CD4-positive, alpha-beta T cell treated with Interleukin-10 for 1 hour (primary cell): ENCODE data around the gene GPR132.

Experiments
- DNase-seq: peaks from one replicate; pipeline ENCODE4 v3.0.0-alpha.2; 2020

GPR132 gene

DNA sequence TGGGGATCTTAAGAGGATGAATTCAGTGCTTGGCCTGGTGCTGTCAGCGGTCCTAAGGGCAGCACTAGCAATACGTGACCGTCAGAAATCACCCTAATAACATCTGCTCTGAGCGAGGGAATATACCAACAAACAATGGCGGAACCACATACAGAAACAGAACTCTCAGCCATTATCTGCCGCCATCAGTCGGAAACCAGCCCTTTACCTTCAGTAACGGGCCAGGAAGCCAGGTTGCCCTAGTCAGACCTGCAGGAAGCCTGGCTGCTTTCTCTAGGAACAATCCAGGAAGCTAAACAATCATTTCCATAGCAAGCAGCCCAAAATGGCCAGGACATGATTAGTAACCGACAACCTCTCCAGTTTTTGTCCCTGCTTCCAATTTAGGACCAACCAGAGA, 50.0 kb downstream of the GPR132 start:
- DNase-seq: peak; percentile 37

DNA sequence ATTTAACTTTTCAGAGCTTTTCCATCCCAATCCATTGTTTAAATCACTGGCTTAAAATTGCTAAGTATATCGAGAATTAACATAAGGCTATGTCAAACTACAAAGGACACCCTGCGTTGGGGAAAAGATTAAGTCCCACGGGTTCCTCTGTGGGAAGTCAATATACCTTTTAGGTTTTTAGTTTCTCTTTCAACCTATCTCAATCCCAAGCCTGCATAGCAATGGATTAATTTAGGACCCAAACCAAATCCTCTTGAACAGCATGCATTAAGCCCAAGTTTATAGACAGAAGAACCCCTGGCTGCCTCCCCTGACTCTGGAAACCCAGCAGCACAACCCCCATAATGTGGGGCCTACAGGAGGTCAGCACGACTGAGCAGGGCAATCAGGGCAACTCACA, 50.6 kb downstream of the GPR132 start:
- no peak for DNase-seq

DNA sequence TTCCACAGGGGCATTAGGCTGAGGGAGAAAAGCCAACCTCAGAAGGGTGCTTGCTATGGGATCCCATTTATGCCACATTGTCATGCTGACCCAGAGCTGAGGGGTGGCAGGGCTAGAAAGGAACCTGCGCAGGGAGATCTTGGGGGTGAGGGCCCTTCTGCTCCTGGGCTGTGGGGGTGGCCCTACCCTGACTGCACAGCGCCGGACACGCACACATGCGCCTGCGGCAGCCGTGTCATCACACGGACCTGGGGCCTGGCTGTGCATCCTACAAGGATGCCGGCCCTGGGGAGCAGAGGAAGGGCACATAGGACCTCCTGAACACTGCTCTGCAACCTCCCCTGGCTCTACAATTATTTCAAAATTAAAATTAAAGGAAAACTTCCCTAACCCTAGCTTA, 51.2 kb downstream of the GPR132 start:
- DNase-seq: no peak

DNA sequence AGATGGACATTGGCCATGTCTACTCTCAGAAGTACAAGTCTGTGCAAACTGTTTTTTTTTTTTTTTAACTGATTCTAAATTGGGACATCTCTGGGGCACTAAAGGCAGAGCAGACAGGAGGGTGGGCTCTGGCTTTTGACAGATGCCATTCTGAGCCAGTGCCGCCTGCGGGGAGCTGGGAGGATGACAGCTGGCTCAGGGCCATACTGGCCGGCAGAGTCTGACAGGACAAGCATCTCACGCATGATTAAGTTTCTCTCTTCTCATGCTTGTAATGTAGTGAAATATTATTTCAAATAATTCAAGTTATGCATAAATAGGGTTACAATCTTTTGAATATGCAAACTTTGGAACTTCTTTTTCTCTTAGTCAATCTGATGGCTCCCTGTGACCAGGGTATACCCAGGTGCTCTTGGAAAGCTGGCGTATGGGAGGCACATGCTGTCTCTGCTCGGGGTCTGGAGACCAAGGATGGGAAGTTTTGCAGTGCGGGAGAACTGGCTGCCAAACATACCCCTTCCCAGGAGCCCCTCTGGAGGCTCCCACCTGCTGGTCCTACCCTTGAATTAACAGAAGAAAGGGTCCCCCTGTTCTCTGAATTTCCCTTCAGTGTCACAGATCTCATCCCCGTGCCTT, 52.0 kb downstream of the GPR132 start:
- no peak for DNase-seq

DNA sequence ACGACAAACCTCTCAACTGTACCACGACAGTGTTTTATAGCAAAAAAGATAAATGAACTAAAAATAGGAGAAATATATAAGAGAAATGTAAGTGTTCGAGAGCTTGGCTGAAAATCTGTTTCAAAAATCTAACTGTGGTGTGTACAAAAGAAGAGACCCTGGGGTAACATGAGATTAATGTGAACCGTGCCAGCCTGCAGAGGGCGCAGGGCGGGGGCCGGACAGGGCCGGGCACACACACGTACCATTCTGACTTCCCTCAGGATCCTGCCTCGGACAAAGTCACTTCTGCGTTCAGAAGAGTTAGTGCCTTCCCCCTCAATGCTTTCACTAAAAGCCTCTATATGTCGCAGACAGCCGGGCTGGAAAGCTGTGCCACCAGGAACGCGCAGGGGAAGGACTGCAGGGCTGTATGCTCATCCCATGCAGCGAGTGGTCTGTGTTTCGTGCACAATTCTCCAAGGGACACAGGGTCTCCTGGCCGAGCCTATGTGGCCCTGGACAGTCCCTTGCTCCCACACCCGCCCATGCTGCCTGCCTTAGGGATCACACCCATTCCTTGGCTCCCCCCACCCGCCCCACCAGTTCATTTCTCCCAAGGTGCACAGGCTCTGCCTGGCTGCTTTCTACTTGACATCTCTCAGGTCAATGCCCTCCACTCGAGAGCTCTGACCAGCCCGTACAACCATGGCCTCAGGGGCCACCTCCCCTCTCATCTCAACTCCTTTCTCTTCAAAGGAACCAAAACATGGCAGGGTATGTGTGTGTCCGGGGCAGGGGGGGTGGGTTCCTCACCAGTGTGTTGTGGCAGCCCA, 52.9 kb downstream of the GPR132 start:
- no peak for DNase-seq

DNA sequence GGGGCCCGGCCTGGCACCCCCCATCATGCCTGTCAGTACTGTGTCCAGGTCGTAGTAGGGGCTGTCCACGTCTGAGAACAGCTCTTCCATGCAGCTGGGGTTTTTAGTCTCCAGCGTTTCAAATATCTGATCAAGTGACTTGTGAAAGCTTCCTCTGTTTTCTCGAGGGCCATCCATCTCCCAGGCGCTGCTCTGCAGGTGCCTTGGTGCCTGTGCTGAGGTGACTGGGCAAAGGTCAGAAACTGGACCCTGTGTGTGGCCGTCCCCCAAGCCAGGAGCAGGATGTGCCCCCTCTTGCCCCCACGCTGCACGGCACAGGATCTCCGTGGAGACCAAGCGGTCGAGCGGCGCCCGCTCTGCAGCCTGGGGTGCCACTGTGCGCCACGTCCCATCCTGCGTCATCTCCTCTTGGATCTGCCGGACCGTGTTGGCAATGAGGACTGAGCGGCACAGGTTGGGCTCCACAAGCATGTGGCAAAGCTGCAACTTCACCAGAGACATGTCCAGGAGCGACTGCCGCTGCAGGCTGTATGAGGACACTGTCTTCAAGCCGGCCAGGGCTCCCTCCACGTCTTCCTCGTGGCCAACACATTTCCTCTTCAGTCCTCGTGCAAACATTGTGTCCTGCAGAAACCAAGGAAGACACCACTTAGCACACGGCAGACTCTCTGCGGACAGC, 53.8 kb downstream of the GPR132 start:
- no peak for DNase-seq

DNA sequence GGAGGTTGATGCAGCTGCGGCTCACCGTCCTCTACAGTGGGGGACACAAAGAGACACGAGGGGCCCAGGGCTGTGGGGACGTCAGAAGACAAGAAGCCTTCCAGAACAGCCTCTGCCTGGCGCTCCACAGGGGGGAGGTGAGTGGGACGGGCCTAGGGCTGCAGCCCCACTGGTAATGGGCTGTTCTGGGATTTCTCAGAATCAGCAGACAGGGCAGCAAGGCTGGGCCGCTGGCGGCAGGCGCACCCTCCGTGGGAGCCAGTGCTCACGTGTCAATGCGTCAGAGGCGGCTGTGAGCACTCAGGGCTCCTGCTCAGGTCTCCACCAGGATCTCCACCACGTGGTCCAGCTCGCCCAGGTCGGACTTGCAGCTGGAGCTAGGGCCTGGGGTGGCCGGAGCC, 54.3 kb downstream of the GPR132 start:
- DNase-seq: no peak

DNA sequence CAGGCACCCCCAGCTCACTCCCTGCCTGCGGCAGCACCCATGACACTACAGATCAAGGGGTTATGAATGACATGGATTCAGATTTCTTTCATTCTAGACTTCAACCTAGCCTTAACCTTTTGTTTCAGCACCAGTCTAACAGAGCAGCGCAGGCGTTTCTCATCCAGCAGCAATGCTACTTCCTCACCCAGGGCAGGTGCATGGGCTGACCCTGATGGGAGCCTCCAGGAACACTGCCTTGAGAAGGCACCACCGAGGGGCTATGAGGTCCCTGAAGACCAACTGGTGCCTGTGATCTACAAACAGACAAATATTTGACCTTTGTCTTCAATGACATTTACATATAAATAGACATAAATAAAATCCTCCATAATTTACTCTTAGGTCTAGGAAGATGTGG, 55.1 kb downstream of the GPR132 start:
- DNase-seq: no peak

DNA sequence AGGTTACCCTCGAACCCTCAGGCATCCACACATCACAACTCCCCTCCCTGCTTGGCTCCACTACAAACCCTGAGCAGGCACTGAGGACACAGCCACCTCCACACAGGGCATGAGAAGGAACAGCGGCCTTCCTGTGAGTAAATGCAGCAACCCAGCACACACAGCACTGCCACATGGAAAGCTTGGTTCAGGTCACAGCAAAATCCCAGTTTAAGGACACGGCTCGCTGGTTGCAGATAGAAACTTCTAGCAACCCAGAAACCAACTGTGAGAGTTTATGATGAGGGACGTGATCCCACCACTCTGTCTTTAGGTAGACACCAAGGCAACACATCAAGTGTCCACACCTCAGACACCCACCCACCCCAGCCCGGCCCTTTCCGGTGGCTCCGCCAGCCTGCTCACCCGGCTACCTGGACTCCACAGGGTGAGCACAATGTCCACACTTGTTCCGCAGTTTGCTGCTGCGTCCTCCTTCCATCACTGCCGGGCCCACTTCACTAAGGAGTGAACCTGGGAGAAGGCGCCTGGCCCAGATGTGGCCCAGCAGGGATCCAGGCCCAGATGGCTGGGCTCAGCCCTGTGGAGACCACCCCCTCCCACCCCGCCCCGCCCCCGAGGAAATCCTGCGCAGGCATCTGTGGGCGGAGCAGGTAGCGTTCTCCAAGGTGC, 57.5 kb downstream of the GPR132 start:
- no peak for DNase-seq

DNA sequence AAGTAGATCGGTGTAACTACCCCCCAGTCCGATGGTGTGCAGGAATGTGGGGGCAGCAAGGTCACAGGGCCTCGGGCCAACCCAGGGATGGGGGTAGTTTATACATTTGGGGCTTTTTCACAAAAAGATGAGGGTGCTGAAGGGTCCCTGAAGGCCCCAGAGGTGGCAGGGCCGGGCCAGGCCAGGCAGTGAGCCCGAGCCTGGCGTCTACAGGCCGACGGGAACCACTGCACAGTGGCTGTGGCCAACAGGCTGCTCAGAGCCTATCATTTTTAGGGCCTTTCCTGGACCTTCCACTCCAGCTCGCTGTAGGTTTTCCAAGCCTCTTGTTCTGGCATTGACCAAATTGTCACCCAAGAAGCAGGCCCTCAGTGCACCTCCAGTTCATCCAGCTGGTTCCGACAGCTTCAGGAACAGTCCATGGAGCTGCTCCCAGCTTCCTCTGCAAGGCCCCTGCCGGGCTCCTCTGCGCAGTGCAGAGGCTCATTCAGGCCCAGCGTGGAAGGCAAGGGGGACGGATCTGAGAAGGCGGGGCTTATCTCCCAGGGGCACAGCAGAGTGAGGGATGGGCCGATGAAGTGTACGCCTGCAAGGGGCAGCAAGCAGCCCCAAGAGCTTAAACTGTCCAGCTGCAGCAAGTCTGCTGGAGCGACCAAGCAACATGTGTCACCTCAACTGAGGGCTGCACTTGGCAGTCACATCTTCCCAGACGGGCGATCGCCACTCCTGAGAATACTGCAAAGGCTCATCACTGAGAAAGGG, 58.2 kb downstream of the GPR132 start:
- no peak for DNase-seq

DNA sequence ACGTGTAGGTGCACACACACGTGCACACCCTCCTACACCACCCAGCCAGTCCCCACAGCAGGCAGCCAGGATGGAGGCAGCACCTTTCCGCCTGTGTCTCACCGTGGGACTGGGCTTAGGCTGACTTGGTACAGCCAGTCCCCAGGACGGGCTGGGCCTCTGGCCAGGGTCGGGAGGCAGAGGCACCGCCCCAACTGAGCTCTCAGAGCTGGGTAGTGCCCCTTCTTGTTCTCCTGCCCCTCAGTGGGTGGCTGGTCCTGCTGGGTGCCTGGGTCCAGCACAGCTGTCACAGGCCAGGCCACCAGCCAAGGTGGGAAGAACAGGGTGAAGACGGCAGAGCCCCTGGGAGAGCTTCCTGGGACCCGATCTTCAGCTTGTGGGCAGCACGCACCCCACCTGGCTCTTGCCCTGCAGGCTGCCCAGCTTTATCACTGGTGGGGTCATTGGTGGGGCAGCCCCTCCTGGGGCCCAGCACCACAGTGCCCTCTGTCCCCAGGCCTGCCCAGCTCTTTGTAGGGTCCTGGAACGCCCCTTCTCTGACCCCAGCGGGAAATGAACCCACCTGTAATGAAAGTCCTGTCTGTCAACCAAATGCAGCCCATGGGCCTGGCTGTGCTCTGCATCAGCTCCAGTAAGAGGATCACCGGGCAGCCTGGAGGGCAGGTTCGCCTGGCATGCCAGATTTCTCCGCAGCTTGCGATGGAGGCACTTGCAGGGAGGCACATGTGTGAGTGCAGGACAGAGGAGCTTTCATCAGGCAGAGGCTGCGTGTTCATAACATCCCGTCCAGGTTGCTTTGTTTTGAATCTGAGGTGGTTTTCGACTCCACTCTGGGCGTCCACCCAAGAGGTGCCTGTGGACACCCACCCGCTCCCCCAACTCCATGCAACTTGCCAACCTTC, 59.0 kb downstream of the GPR132 start:
- DNase-seq: no peak

DNA sequence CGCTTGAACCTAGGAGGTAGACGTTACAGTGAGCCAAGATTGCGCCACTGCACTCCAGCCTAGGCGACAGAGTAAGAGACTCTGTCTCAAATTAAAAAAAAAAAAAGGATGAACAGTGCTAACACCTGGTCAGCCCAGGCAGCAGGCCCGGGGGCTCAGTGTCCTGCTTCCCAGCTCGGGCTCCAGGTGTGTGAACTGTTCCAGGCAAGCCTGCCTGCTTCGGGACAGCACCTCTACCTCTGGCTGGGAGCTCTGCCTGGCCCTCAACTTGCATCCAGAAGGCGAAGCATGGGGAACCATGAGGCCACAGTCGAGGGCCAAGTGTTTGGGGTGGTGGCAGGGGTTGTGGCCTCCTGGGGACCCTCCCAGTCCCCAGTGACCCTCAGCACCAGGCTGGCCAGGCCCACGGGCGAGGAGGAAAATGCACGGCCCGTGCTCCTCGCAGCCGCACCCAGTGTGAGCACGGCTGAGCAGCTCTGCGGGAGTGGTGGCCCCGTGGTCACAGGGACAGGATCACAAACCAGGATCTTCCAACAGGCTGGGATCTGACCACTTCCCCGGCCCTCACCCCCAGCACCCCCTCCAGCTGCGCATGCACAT, 59.8 kb downstream of the GPR132 start:
- DNase-seq: no peak
